MM.1S (cell line): Measurements from ENCODE around the gene TAS2R4.

ENCODE experiments used
- EZH2 ChIP-seq: fragments of 300-600 bp; sonication (generic); optimal IDR thresholded peaks from 2 replicates; pipeline ENCODE3; 2017; ENCODE audit warnings: low read depth, mild to moderate bottlenecking, antibody characterized with exemption, low read length, mixed read lengths
- EZH2phosphoT487 ChIP-seq: fragments of 300-600 bp; sonication (generic); IDR thresholded peaks from 2 replicates; pipeline ENCODE4 v1.6.1; 2018; ENCODE audit warnings: antibody characterized with exemption, low read length
- TF ChIP-seq, protein P1 (sequence below): fragments of 300-600 bp; sonication (generic); IDR thresholded peaks from 2 replicates; pipeline ENCODE4 v1.5.1; 2016; ENCODE audit warnings: antibody characterized with exemption, low read length, mixed read lengths

DNA sequence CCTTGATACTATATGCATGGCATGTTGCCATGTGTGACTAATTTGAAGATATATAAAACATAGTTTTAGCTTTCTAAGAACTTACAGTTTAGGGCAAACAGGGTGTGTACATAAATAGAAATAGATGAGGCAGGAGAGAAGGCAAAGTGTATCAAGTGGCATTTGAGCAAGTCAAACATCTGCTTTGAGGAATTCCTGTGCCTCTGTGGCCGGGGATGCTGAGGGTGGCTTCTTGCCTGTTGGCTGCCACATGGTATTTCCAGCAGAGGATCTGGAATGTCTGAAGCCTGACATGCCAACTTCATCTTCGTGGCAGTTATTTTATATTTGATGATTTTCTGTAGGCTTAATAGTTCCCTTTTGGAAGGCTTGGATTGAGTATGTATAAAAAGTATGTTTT lies 32.3 kb upstream of the TAS2R4 start:
- TF ChIP-seq, protein P1, sequence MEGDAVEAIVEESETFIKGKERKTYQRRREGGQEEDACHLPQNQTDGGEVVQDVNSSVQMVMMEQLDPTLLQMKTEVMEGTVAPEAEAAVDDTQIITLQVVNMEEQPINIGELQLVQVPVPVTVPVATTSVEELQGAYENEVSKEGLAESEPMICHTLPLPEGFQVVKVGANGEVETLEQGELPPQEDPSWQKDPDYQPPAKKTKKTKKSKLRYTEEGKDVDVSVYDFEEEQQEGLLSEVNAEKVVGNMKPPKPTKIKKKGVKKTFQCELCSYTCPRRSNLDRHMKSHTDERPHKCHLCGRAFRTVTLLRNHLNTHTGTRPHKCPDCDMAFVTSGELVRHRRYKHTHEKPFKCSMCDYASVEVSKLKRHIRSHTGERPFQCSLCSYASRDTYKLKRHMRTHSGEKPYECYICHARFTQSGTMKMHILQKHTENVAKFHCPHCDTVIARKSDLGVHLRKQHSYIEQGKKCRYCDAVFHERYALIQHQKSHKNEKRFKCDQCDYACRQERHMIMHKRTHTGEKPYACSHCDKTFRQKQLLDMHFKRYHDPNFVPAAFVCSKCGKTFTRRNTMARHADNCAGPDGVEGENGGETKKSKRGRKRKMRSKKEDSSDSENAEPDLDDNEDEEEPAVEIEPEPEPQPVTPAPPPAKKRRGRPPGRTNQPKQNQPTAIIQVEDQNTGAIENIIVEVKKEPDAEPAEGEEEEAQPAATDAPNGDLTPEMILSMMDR = no peak
- no peak for TF ChIP-seq EZH2
- TF ChIP-seq EZH2phosphoT487 = no peak
